ENCODE data around the gene NDP.

NDP gene

GRCh38 chrX:43973249-43974099, at the start of gene NDP:
TSS of gene NDP (minus strand) at chrX:43973390. CDS start at chrX:43958645, 14,745 bp downstream.
- DNase-seq (ENCODE audit: low spot score): no peak

DNA sequence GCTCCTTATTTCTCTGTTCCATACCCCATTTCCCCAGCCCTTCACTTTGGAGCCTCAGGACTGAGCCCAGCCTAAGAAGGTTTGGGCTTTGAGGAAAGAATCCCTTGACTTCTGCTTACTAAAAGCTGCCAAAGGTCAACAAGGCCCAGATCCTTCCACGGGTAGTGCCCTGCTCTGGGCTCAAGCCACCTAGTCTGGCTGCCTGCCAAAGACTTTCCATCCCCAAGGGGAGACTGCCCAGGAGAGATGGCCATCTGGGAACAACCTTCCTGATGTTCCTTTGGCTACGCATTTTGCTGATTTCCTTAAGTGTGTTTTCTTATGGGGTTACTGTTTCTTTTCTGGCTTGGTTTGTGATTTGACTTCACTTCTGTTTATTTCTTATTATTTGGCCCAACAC, 49.8 kb upstream of the NDP start:
- DNase-seq (ENCODE audit: low spot score): no peak

GRCh38 chrX:44020693-44021092, 47.5 kb upstream of the NDP start:
- DNase-seq (ENCODE audit: low spot score): no peak

DNA sequence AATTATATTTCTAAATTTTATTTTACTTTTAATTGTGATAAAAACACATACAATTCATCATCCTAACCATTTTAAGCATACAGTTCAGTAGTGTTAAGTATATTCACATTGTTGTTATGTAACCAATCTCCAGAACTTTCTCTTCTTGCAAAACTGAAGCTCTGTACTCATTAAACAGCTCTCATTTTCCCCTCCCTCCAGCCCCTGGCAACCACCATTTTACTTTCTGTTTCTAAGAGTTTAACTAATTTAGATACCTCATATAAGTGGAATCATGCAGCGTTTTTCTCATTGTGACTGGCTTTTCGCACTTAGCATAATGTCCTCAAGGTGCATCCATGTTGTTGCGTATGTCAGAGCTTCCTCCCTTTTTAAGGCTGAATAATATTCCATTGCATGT, 46.7 kb upstream of the NDP start:
- DNase-seq (ENCODE audit: low spot score): no peak

GRCh38 chrX:44017676-44018075, 44.5 kb upstream of the NDP start:
- DNase-seq (ENCODE audit: low spot score): no peak

GRCh38 chrX:44016906-44017305, 43.7 kb upstream of the NDP start:
- DNase-seq (ENCODE audit: low spot score): no peak

DNA sequence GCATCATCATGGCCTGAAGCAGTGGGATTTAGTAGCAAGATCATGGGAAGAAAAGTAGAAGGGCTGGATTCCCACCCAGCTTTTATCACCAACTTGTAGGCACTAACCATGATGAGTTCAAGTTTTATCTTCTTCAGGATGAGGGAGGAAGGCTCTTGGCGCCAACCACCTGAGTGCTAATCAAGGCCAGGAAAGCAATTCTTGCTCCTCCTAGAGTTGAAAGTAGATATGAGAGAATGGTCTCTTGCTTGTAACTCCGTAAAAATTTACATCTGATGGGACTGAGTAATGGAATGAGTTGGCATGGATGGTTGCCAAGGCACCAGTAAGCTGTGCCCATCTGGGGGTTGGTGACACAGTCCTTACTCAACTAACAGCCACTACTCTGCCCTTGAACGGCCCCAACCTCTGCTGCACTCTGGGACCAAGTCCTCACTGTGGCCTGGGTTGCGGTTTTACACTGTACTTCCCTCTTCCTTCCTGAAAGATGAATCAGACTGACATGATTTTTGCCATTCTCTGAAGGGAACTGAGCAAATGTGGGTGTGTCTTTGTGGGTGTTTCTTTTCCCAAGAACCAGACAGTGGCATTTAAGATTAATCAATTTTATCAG, 39.4 kb upstream of the NDP start:
- no peak for DNase-seq (ENCODE audit: low spot score)

DNA sequence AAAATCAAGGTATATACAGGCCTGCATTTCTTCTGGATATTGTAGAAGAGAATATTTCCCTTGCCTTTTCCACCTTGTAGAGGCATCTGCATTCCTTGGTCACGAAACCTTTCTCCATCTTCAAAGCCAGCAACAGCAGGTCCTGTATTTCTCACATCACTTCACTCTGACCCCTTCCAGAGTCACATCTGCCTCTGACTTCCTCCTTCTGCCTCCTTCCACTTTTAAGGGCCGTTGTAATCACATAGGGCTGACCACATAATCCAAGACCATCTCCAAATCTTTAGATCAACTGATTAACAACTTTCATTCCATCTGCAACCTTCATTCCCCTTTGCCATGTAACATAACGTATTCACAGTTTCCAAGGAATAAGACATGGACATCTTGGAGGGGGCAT, 38.3 kb upstream of the NDP start:
- no peak for DNase-seq (ENCODE audit: low spot score)

- DNase-seq (ENCODE audit: low spot score): no peak
These were observed 37.4 kb upstream of the NDP start for GRCh38 chrX:44010626-44011025.

GRCh38 chrX:44006081-44006480, 32.9 kb upstream of the NDP start:
- no peak for DNase-seq (ENCODE audit: low spot score)

DNA sequence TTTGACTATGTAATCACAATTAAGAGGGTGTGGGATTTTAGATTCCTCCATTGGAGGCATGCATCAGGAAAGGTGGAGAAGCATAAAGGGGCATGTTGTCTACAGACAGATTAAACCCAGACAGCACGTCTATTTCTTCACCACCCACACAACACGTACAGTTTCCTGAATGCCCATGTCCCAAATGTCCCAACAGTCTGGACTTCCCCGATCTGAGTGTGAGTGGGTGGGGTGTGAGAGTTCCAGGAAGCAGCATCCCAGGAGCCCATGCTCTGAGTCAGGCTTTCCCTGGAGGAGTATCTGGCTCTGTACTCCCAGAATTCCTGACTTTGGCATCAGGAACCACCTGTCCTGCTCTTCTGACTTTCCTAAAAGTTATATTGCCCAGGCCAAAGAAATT, 30.8 kb upstream of the NDP start:
- DNase-seq (ENCODE audit: low spot score): no peak

GRCh38 chrX:44002567-44002966, 29.4 kb upstream of the NDP start:
- no peak for DNase-seq (ENCODE audit: low spot score)

GRCh38 chrX:43998374-43998773, 25.2 kb upstream of the NDP start:
- no peak for DNase-seq (ENCODE audit: low spot score)

DNA sequence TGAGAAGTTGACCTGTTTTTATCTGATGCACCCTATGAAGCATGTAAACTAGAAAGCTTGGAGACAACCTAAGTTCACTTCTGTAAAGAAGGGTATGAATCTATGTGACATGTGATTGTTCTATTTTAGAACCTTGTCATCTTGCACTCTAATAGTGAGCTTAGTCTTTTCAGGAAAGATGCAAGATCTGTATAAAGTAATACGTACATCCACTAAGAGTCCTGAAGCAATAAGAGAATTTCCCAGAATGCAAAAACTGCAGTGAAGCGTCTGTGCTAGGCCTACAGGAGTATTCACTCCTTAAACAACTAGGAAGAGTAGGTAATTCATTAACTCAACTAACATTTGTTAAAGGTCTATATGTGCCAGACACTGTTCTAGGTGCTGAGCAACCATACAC, 23.3 kb upstream of the NDP start:
- no peak for DNase-seq (ENCODE audit: low spot score)

GRCh38 chrX:43986083-43986482, 12.9 kb upstream of the NDP start:
- no peak for DNase-seq (ENCODE audit: low spot score)

DNA sequence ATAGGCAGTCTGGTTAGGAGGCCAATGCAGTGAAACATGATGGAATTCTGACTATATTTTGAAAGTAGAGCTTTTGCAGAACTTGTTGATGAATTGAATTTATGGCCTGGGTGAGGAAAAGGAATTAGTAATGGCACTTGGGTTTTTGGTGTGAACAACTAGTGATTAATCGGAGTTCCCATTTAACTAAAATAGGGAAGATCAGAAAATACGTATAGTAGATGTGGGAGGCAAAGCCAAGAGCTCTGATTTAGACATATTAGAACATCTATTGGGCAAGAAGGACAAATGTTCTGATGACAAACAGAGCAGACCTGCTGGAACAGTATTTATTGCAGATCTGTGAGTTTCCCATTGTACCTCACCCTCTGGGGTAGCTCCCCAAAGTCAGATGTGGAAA, 12.3 kb upstream of the NDP start:
- DNase-seq (ENCODE audit: low spot score): no peak

DNA sequence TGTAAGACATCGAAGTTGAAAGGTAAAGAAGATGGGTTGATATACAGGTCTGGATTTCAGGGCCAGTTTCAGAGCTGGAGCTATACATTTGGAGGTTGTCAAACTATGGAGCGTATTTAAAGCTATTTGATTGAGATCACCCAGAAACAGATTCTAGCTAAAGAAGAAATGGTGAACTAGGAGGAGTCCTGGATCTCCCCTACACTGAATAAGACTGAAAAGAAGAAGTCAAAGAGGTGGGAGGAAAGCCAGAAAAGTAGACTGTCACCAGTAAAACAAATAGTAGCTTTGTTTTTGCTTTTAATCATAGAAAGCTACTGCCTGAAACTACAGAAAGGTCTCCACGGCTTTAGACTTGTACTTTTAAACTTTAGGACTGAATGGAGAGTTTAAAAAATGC, 5.0 kb upstream of the NDP start:
- DNase-seq (ENCODE audit: low spot score): no peak

- DNase-seq (ENCODE audit: low spot score): no peak
These were observed 3.0 kb upstream of the NDP start for GRCh38 chrX:43976205-43976604.

- no peak for DNase-seq (ENCODE audit: low spot score)
These were observed 2.6 kb upstream of the NDP start for GRCh38 chrX:43975796-43976195.

DNA sequence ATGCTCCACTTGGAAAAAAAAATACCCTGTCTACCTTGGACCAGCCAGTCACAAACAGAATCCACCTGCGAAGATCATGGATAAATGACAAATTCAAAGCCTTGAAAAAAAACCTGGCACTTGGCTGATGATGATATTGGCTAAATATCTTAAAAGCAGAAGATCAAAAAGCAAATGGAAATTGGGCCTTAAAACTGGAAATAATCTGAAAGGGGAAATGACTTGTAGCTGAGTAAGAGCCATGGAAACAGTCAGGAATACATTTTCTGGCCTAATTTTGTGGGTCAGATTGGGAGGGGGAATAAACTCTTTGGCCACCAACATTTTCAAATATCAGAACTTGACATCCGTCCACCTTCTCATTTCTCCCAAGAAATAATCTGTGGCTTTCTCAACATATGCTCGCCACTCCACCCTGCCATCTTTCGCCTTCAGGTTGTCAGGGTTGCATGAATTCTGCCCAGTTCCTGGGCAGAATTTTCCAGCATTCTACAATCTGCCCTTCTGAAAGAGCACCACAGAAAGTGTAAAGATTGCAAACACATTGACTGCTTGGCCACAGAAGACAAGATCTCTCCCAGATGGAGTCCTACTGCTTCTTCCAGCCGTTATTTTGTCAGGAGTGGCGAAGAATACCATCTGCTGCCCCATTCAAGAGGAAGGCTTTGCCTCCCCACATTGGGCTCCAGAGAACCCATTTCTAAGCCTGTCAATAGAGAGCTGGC, 1.7 kb upstream of the NDP start:
- no peak for DNase-seq (ENCODE audit: low spot score)

DNA sequence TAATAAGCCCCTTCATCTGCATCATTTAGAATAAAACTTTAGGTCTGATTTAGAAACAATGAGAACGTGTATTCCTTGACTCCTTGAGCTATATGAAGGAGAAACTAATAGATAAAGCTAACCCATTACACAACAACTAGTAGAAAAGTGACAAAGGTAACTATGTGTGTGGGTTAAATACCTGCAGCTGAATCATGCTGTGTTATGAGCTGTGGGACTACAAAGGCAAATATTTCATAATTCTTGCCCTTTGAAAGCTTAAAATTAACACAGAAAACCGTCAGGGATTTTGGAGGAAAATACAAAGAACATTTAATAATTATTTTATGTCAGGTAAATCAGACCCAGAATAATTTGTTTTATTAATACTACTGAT, 898 bp upstream of the NDP start:
- DNase-seq (ENCODE audit: low spot score): no peak

DNA sequence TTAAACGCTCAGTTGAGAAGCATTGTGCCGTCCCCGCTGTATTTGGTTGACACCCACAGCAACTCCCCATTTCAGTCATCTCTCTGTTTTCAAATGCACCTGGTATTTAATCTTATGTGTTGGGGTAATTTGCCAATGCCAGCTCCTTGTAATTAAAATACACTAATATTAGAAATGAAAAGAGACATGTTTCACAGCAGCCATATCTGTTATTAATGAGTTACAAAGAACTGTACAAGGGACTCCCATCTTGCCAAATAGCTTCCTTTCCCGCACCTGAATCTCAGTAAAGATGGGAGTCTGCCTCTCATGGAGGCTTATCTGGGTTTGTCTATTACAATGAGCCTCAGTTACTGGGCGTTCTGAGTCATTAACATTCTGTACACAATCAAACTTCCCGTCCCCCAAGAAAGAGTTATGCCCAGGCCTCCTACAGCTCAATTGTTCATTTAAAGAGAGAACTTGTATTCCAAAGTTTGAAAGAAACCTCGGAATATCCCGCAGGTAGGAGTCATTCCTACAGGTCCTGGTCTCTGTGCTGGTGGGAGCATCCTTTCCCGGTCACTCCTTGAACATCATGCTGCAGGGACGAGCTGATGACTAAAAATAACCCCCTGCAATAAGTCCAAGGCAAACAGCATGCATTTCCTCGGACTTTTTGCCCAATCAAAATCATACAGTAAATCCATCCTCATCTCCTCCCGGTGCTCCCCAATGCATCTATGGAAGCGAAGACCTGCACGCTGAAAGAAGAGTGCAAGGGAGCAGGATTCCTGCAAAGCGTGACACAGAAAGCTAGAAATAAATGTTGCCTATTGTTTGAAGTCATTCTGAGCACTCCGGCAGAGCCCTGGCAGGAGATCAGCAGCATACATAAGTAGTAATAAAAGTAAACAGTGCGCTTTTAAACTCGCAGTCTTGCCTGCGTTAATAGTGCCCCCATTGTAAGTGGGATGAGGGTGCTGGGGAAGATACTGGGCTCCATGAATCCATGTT, 926 bp downstream of the NDP start:
- no peak for DNase-seq (ENCODE audit: low spot score)

Data from iPS-NIHi11 (cell line).